ENCODE data around the gene QRSL1.
A peak's percentile ranks its signal among the peaks of the same experiment; 100 is the strongest.

GRCh38 chr6:106608080-106608668, 21.2 kb upstream of the QRSL1 start:
- peak; percentile 56 for TF ChIP-seq SMC3 (IDR thresholded peaks at IDR 0.05; ENCODE audit: low read depth, low read length)
- TF ChIP-seq CTCF (IDR thresholded peaks at IDR 0.05): peak; percentile 61

Measured in SK-N-SH (cell line).